GM21447 (cell line): ENCODE results near the gene RSPRY1.
"Not testable (repeated sequence)": the region's sequence is repeated elsewhere in the genome, so short reads cannot be mapped to it uniquely, and the experiment has no call there.

Source experiments
- ATAC-seq: cut with Tn5 transposase; IDR thresholded peaks from one replicate; pipeline ENCODE4 v1.9.1; 2021; ENCODE audit not compliant: unreplicated experiment

RSPRY1 gene

GRCh38 chr16:57268804-57269800 is 83.0 kb downstream of the RSPRY1 start:
- no peak for ATAC-seq

GRCh38 chr16:57270221-57271062 is 84.3 kb downstream of the RSPRY1 start:
- no peak for ATAC-seq

- ATAC-seq = no peak
Observed at GRCh38 chr16:57271063-57271345, 84.9 kb downstream of the RSPRY1 start.

- ATAC-seq = no peak
Observed at GRCh38 chr16:57271867-57272495, 85.9 kb downstream of the RSPRY1 start.

- no peak for ATAC-seq
Observed at GRCh38 chr16:57273359-57273758, 87.2 kb downstream of the RSPRY1 start.

GRCh38 chr16:57273826-57274225 is 87.7 kb downstream of the RSPRY1 start:
- ATAC-seq = no peak

- not testable (repeated sequence) for ATAC-seq
Observed at GRCh38 chr16:57275946-57276345, 89.8 kb downstream of the RSPRY1 start.

GRCh38 chr16:57276596-57276995 is 90.5 kb downstream of the RSPRY1 start:
- no peak for ATAC-seq

- no peak for ATAC-seq
Observed at GRCh38 chr16:57277586-57277985, 91.5 kb downstream of the RSPRY1 start.

- no peak for ATAC-seq
Observed at GRCh38 chr16:57278494-57278893, 92.4 kb downstream of the RSPRY1 start.

- no peak for ATAC-seq
Observed at GRCh38 chr16:57279780-57280638, 93.9 kb downstream of the RSPRY1 start.

GRCh38 chr16:57281791-57282190 is 95.7 kb downstream of the RSPRY1 start:
- no peak for ATAC-seq

GRCh38 chr16:57282510-57283213 is 96.5 kb downstream of the RSPRY1 start:
- ATAC-seq = no peak

GRCh38 chr16:57283214-57283958 is 97.3 kb downstream of the RSPRY1 start:
- ATAC-seq = no peak

- ATAC-seq = no peak
Observed at GRCh38 chr16:57283959-57284208, 97.8 kb downstream of the RSPRY1 start.

GRCh38 chr16:57284209-57284951 is 98.3 kb downstream of the RSPRY1 start, which contains the start of gene PLLP:
TSS of gene PLLP (minus strand) at chr16:57284672. CDS start at chr16:57284540, 132 bp downstream.
- no peak for ATAC-seq

GRCh38 chr16:57284952-57285363 is 98.8 kb downstream of the RSPRY1 start:
- ATAC-seq = no peak

GRCh38 chr16:57285379-57285778 is 99.2 kb downstream of the RSPRY1 start:
- ATAC-seq = no peak
